HG03378 (cell line): ENCODE data around the gene TGFBI.

ENCODE experiments used
- ATAC-seq: cut with Tn5 transposase; IDR thresholded peaks from one replicate; pipeline ENCODE4 v1.9.1; 2021; ENCODE audit warnings: mild to moderate bottlenecking, moderate library complexity; ENCODE audit not compliant: unreplicated experiment

TGFBI gene

GRCh38 chr5:136028782-136029742 is at the start of gene TGFBI:
Gene TGFBI, plus strand, starts transcription at chr5:136028988. Its CDS starts 68 bp downstream, at chr5:136029056.
- no peak for ATAC-seq

DNA sequence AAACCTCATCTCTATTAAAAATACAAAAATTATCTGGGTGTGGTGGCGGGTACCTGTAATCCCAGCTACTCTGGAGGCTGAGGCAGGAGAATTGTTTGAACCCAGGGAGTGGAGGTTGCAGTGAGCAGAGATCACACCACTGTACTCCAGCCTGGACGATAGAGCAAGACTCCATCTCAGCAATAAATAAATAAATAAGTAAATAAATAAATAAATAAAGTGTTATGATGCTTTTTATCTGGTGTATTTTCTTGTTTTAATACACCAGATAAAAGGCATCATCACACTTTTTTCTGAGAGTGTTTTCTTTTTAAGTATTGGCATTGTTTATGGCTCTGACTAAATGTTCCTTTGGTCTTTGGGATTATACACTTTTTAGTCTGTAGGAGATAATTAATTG is 49.8 kb upstream of the TGFBI start:
- no peak for ATAC-seq

DNA sequence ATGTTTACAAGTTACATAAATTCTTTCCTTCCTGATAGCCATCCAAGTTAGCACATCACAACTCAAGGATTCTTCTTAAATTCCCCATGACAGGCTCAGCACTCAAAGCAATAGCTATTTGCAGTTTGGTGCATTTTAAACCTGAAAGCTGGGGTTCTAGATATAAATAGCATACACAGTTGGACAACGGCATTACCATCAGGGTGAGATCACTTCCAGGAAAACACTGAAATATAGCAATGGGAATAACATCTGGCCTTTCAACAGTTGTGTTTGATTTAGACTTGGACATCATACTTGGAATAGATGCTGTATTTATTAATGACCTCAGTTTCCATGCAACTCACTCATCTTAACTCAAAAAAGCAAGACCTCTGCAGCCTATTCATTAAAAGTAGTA is 49.3 kb upstream of the TGFBI start:
- ATAC-seq, result no peak

GRCh38 chr5:135980620-135981019 is 48.2 kb upstream of the TGFBI start:
- ATAC-seq, result no peak

GRCh38 chr5:135985951-135986350 is 42.8 kb upstream of the TGFBI start:
- no peak for ATAC-seq

DNA sequence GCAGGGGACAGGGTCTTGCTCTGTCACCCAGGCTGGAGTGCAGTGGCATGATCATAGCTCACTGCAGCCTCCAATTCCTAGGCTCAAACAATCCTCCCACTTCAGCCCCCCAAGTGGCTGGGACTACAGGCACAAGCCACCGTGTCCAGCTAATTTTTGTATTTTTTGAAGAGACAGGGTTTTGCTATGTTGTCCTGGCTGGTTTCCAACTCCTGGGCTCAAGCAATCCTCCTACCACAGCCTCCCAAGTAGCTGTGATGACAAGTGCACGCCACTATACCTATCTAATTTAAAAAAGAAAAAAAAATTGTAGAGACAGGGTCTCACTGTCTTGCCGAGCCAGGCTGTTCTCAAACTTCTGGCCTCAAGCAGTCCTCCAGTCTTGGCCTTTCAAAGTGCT is 42.4 kb upstream of the TGFBI start:
- no peak for ATAC-seq

GRCh38 chr5:135986891-135987401 is 41.8 kb upstream of the TGFBI start:
- no peak for ATAC-seq

DNA sequence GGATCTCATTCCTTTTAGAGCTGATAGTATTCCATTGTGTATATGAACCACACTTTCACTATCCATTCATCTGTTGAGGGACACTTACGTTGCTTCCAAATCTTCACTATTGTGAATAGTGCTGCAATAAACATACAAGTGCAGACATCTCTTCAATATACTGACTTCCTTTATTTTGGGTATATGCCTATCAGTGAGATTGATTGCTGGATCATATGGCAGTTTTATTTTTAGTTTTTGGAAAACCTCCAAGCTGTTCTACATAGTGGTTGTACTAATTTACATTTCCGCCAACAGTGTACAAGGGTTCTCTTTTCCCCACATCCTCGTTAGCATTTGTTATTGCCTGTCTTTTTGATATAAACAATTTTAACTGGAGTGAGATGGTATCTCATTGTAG is 40.2 kb upstream of the TGFBI start:
- no peak for ATAC-seq

DNA sequence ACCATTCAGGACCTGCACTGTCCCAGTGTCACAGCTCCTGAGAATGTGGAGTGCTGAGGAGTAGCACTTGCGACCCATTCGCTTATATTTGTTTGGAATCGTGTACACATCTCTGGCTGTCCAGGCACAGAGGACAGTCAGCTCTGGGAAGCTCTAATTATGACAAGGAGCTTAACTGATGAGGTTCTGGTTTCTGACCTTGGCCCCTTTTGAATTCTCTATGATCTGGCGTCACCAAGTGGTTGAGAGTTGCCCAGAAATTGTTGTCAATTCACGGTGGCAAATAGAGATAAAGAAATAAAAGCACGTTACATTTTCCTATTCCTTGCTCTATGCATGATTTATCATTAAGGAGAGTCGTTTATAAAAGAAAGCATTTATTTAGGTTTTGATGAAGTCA is 39.1 kb upstream of the TGFBI start:
- ATAC-seq, result no peak

DNA sequence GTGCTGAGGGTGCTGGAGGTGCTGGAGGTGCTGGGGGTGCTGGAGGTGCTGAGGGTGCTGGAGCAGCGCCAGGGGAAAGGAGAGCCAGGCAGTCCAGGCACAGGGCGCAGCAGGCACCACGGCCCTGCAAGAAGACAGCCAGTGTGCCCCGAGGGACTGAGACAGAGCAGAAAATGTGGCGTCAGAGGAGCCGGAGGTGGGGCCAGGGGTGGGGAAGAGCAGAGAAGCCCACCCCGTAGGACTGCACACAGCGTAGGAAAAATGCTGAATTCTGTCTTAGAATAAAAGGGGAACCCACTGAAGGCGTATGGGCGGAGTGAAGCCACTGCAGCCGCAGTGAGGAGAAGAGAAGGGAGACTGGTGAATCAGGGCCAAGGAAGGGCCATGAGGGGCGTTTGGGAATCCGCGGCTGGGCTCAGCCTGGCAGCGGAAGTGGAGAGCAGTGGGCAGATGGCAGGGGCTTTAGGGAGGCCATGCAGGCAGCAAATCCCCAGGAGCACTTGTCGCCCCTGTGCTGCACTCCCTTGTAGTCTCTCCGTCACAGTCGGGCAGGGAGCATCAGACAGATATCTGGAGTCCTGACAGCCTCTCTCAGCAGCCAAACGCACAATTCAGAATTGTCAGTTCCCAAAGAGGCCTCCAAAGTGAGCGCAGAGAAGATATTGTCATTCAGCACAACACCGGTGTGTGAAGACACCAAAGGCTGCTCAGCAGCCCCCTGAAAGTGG is 38.1 kb upstream of the TGFBI start:
- ATAC-seq, result no peak

DNA sequence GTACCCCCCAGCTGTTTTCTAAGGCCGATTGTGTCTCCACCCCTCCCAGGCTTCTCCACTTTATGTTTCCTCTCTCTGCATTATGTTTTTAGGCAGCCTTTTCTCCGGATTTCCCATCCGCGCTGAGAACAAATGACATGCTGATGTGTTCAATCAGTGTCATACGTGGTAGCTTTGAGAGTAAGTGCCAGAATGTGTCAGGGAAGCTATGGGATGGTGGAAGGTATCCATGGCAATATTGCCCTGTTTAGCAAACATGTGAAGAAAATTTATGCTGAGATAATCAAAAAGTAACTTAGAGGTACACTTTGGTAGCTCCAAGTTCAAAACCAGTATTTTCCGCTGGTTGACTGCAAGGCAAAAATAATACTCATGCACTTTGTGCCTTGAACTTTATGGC is 37.4 kb upstream of the TGFBI start:
- no peak for ATAC-seq

GRCh38 chr5:135993335-135993879 is 35.4 kb upstream of the TGFBI start:
- ATAC-seq, result no peak

GRCh38 chr5:135993880-135994636 is 34.7 kb upstream of the TGFBI start:
- ATAC-seq, result no peak

- ATAC-seq, result no peak
Observed at GRCh38 chr5:135995976-135996375, 32.8 kb upstream of the TGFBI start.

- no peak for ATAC-seq
Observed at GRCh38 chr5:135996611-135997010, 32.2 kb upstream of the TGFBI start.

DNA sequence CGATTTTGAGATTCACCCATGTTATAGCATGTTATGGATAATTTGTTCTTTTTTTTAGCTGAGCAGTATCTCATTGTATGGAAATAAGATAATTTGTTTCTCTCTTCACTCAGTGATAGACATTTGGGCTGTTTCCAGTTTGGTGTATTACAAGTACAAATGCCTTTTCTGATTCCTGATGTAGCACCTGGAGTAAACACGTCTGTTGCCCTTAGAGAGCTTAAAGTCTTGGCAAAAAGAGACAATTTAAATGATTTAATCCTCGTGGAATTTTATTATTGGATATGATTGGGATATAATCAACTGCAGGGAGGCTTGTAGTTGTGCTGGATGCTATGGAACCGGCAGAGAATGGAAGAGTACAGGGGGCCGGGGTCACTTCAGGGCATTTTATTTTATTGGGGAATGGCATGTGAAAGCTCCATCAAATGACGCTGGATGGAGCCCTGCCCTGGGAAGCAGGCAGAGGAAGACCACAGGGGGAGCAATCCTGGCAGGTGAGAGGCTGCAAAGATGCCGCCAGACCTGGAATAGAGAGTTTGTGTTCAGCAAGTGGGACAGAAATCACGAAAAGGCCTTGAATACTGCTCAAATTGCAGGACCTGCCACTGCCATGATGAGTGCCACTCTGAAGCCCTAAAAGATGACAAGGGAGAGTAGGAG is 31.0 kb upstream of the TGFBI start:
- no peak for ATAC-seq

- ATAC-seq, result no peak
Observed at GRCh38 chr5:135998889-135999288, 29.9 kb upstream of the TGFBI start.

DNA sequence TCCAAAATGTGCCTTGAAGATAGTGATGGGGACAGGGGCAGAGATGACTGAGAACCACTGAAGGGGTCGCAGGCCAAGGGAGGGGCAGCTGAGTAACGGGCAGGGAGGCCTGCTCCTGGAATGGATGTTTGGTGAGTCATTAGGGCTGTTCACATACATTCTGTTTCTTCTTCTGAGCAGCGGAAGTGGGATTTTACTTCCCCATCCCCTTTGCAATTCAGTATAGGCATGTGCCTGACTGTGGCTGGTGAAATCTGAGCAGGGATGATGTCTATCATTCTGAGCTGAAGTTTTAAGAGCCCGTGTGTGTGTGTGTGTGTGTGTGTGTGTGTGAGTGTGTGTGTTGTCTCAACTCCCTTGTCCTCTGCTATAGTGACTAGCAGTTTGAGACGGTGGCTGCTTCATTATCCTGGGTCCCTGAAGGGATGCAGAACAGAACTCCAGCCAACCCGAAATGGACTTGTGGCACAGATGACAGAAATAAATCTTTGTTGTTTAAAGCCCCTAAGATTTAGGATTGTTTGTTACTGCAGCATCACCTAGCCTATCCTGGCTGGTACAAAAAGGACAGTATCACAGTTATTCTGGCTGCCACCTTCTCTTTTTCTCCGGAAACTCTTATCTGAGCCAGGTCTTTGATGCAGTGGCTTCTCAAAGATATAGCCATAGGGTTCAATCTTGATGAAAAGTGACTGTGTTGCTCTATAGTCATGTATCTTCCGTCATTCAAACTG is 29.2 kb upstream of the TGFBI start:
- ATAC-seq, result no peak

DNA sequence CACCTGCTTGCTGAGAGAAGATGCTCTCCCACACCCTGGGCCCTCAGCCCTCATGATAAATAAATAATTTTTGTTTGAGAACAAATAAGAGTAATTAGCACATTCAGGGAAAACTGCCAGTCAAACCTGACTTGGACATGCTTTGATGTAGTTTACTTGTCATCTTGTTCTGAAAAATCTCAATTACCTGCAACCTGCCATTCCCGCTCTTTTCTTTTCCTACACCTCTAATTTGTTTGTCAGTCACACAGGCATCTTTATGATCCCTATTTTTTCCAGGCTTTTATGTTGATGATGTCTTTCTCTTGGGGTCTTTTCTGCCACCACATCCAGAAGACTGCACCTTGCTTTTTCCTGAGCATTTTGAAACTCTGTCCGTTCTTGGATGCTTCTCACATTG is 28.6 kb upstream of the TGFBI start:
- ATAC-seq, result no peak

DNA sequence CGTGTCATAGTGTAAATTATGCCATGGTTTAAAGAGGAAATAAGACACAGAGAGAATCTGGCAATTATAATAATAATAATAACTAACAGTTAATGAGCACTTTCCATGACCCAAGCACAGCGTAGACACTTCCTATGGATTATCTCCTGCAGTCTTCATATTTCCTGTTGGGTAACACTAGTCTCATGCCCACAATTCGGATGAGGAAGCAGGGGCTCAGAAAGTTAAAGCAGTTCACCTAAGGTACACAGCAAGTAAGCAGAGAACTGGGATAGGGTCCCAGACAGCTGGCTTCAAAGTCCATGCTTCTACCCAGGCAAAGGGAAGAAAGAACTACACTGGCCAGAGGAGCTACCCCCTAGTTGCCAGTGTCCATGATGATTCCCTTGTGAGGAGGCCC is 27.9 kb upstream of the TGFBI start:
- no peak for ATAC-seq
